B cell (primary cell): ENCODE data around the gene TNFRSF1B.

ENCODE experiments used
- EZH2 ChIP-seq: IDR thresholded peaks from 2 replicates; pipeline ENCODE4 v1.6.1; 2012; ENCODE audit warnings: borderline replicate concordance, low read depth, mild to moderate bottlenecking, moderate library complexity, low read length; ENCODE audit not compliant: insufficient read depth, poor library complexity, severe bottlenecking
- TF ChIP-seq, protein P1 (sequence below): fragments of 200-600 bp; IDR thresholded peaks from one replicate; pipeline ENCODE4 v1.8.0; 2022; ENCODE audit warnings: antibody characterized with exemption, mild to moderate bottlenecking

DNA sequence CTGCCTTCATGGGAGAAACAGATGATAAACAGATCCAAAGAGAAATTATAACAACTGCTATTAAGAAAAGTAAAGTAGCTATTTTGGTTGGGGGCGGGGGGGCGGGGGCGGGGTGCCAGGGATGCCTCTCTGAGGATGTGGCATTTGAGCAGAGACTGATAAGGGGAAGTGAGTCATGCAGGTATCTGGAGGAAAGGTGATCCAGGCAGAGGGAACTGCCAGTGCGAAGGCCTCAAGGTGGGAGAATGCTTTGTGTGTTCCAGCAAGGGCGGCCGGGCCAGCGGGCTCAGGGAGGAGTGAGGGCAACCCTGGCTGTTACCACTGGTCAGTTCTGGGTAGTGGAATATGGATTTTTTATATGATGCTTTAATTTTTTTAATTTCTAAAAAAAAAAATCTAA lies 7.0 kb upstream of the TNFRSF1B start:
- TF ChIP-seq, protein P1, sequence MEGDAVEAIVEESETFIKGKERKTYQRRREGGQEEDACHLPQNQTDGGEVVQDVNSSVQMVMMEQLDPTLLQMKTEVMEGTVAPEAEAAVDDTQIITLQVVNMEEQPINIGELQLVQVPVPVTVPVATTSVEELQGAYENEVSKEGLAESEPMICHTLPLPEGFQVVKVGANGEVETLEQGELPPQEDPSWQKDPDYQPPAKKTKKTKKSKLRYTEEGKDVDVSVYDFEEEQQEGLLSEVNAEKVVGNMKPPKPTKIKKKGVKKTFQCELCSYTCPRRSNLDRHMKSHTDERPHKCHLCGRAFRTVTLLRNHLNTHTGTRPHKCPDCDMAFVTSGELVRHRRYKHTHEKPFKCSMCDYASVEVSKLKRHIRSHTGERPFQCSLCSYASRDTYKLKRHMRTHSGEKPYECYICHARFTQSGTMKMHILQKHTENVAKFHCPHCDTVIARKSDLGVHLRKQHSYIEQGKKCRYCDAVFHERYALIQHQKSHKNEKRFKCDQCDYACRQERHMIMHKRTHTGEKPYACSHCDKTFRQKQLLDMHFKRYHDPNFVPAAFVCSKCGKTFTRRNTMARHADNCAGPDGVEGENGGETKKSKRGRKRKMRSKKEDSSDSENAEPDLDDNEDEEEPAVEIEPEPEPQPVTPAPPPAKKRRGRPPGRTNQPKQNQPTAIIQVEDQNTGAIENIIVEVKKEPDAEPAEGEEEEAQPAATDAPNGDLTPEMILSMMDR: no peak
- no peak for TF ChIP-seq EZH2
